HG03175 (cell line): ENCODE data around the gene KRT35.

Experiments
- ATAC-seq: cut with Tn5 transposase; IDR thresholded peaks from one replicate; pipeline ENCODE4 v1.9.1; 2021; ENCODE audit warnings: mild to moderate bottlenecking, moderate library complexity; ENCODE audit not compliant: unreplicated experiment

Gene KRT35

GRCh38 chr17:41428591-41429291 is 52.2 kb downstream of the KRT35 start:
- ATAC-seq: no peak
